Omental fat pad (tissue), 4 donors: Measurements from ENCODE around the gene SPRR2D. TPM values are rescaled to one million over a fixed set of nuclear protein-coding genes. Genes with fewer than 3 reads are reported as not detected.
"Not testable (repeated sequence)": the region's sequence is repeated elsewhere in the genome, so short reads cannot be mapped to it uniquely, and the experiment has no call there.

Experiments used
- ATAC-seq: fragments of 150-250 bp; one replicate; pipeline ENCODE4 v1.9.1; 2016; ENCODE audit warnings: mild to moderate bottlenecking, moderate library complexity; ENCODE audit not compliant: low FRiP score
- DNase-seq: peaks from one replicate; pipeline ENCODE4 v3.0.0-alpha.2; 2019; ENCODE audit warnings: low spot score
- CTCF ChIP-seq, 3 donors: fragments of 450-650 bp; IDR thresholded peaks; one replicate each; pipeline ENCODE4 v1.5.1; 2016 to 2017; ENCODE audit warnings: antibody characterized with exemption in 3 of 3, mild to moderate bottlenecking in 3 of 3, moderate library complexity in 2 of 3
- total RNA-seq, 4 donors: library from RNA; depleted of rRNA; stranded (reverse); fragments of >200 nt; gene quantifications; one replicate each; pipeline ENCODE4 v1.1.0, GENCODE V29; 2016

Gene SPRR2D
- total RNA-seq, 4 donors from 2014 or later = not detected

GRCh38 chr1:153058826-153059784, 18.2 kb upstream of the SPRR2D start:
- no peak for TF ChIP-seq CTCF (IDR thresholded peaks at IDR 0.05)
- DNase-seq (no peak), ATAC-seq (no peak)

- no peak for ATAC-seq
- TF ChIP-seq CTCF (IDR thresholded peaks at IDR 0.05) = no peak
- no peak for DNase-seq
Measured at GRCh38 chr1:153058154-153058553, 17.2 kb upstream of the SPRR2D start.

GRCh38 chr1:153057375-153057774, 16.5 kb upstream of the SPRR2D start, which contains the start of gene SPRR2A:
Gene SPRR2A (minus strand): TSS chr1:153057512. CDS start chr1:153056735, 777 bp downstream.
- DNase-seq = no peak
- ATAC-seq = no peak
- TF ChIP-seq CTCF (IDR thresholded peaks at IDR 0.05) = no peak

GRCh38 chr1:153056111-153056510, 15.2 kb upstream of the SPRR2D start:
- ATAC-seq = not testable (repeated sequence)

GRCh38 chr1:153049211-153049610, 8.3 kb upstream of the SPRR2D start:
- ATAC-seq (no peak), DNase-seq (no peak)
- no peak for TF ChIP-seq CTCF (IDR thresholded peaks at IDR 0.05)

More at GRCh38 chr1:153056111-153056510, 15.2 kb upstream of the SPRR2D start:
- not testable (repeated sequence) for DNase-seq

GRCh38 chr1:153035211-153035610, 5.7 kb downstream of the SPRR2D start:
- no peak for DNase-seq
- no peak for TF ChIP-seq CTCF (IDR thresholded peaks at IDR 0.05)
- no peak for ATAC-seq

GRCh38 chr1:153032677-153033308, 8.1 kb downstream of the SPRR2D start:
- DNase-seq (no peak), ATAC-seq (peak; percentile 95)
- no peak for TF ChIP-seq CTCF (IDR thresholded peaks at IDR 0.05)
